ENCODE data around the gene RPE65.

DNA sequence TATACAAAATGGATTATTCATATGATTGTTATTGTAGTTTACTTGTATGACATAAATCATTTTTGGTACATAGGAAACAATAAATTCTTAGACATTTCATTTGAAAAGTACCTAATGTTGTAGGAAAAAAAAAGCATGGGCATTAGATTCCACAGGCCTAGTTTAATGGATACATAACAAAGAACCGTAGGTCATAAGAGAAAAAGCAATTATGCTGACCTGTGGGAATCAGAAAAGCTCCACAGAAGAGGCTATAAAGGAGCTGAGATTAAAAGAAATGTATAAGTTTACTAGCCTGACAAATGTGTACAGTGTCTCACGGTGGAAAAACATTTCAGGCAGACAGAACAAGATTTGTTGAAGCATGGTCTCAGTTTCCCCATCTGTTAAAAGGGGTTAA lies 43.4 kb upstream of the RPE65 start:
- no peak for TF ChIP-seq EZH2 (IDR thresholded peaks at IDR 0.05; ENCODE audit: low read length)
- TF ChIP-seq, protein P1, sequence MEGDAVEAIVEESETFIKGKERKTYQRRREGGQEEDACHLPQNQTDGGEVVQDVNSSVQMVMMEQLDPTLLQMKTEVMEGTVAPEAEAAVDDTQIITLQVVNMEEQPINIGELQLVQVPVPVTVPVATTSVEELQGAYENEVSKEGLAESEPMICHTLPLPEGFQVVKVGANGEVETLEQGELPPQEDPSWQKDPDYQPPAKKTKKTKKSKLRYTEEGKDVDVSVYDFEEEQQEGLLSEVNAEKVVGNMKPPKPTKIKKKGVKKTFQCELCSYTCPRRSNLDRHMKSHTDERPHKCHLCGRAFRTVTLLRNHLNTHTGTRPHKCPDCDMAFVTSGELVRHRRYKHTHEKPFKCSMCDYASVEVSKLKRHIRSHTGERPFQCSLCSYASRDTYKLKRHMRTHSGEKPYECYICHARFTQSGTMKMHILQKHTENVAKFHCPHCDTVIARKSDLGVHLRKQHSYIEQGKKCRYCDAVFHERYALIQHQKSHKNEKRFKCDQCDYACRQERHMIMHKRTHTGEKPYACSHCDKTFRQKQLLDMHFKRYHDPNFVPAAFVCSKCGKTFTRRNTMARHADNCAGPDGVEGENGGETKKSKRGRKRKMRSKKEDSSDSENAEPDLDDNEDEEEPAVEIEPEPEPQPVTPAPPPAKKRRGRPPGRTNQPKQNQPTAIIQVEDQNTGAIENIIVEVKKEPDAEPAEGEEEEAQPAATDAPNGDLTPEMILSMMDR (optimal IDR thresholded peaks at IDR 0.05 in 1 of 3, IDR thresholded peaks at IDR 0.05 in 1 of 3, conservative IDR thresholded peaks at IDR 0.05 in 1 of 3; ENCODE audit: extremely low read depth in 1 of 3, insufficient read depth in 2 of 3, low read length in 3 of 3), result no peak
